IMR-90 (cell line): ENCODE data around the gene PPM1H. TPM values are rescaled to one million over a fixed set of nuclear protein-coding genes. Genes with fewer than 3 reads are reported as not detected.

Source experiments
- ATAC-seq: fragments of 200-7000 bp; cut with Tn5 transposase; 2 replicates; pipeline ENCODE4 v1.9.1; 2020; ENCODE audit warnings: low read depth, mild to moderate bottlenecking, moderate library complexity
- BruUV-seq: library from RNA; stranded (reverse); fragments of 400-500 nt; replicated peaks from 2 replicates; lab custom pipeline; 2021; lab: Mats Ljungman, UMichigan
- CTCF ChIA-PET: fragments of 300-600 bp; formaldehyde crosslinking; extraction: SDS; loops from one replicate; lab custom pipeline; 2021; ENCODE audit warnings: antibody characterized with exemption; lab: Yijun Ruan, JAX
- POLR2A ChIA-PET: fragments of 300-600 bp; sonication (Branson Sonifier 250); formaldehyde crosslinking; loops from one replicate; lab custom pipeline; 2022; ENCODE audit warnings: antibody characterized with exemption; ENCODE audit not compliant: unreplicated experiment; lab: Charles Lee
- DNase-seq: peaks from one replicate; pipeline ENCODE4 v3.0.0; 2013
- H2AFZ ChIP-seq: replicated peaks from 2 replicates; pipeline ENCODE3; 2013; ENCODE audit warnings: low read length, mild to moderate bottlenecking; ENCODE audit not compliant: poor library complexity
- H2AK5ac ChIP-seq: 2 replicates; pipeline ENCODE4 v1.6.1; 2013; ENCODE audit warnings: low read depth, low read length, inconsistent platforms
- H2AK9ac ChIP-seq: replicated peaks from 2 replicates; pipeline ENCODE3; 2013; ENCODE audit warnings: mild to moderate bottlenecking, low read depth, low read length, moderate library complexity; ENCODE audit not compliant: poor library complexity
- H2BK120ac ChIP-seq: 2 replicates; pipeline ENCODE4 v1.6.1; 2013; ENCODE audit warnings: low read depth, low read length, inconsistent platforms
- H2BK15ac ChIP-seq: 3 replicates; pipeline ENCODE4 v1.6.1; 2013; ENCODE audit warnings: low read depth, low read length, inconsistent platforms
- H2BK20ac ChIP-seq: 2 replicates; pipeline ENCODE4 v1.6.1; 2013; ENCODE audit warnings: low read depth, mild to moderate bottlenecking, inconsistent platforms, low read length, moderate library complexity
- H2BK5ac ChIP-seq: 2 replicates; pipeline ENCODE4 v1.6.1; 2013; ENCODE audit warnings: mild to moderate bottlenecking, low read depth, low read length, inconsistent platforms; ENCODE audit not compliant: poor library complexity, severe bottlenecking
- H3K14ac ChIP-seq: replicated peaks from 2 replicates; pipeline ENCODE4 v1.6.1; 2013; ENCODE audit warnings: low read depth, low read length, inconsistent platforms
- H3K18ac ChIP-seq: 2 replicates; pipeline ENCODE4 v1.6.1; 2013; ENCODE audit warnings: low read depth, low read length, control low read depth
- H3K23ac ChIP-seq: 2 replicates; pipeline ENCODE4 v1.6.1; 2013; ENCODE audit warnings: low read depth, low read length, inconsistent platforms
- H3K27ac ChIP-seq: 2 replicates; pipeline ENCODE4 v1.5.1; 2013; ENCODE audit warnings: mild to moderate bottlenecking, control low read depth, low read length; ENCODE audit not compliant: insufficient read depth
- H3K27me3 ChIP-seq: 2 replicates; pipeline ENCODE4 v1.6.1; 2013; ENCODE audit warnings: low read length; ENCODE audit not compliant: control insufficient read depth, insufficient read depth
- H3K36me3 ChIP-seq: 2 replicates; pipeline ENCODE4 v1.6.1; 2013; ENCODE audit warnings: low read length, mixed read lengths; ENCODE audit not compliant: control insufficient read depth, insufficient read depth
- H3K4ac ChIP-seq: 2 replicates; pipeline ENCODE4 v1.6.1; 2013; ENCODE audit warnings: low read depth, low read length, inconsistent platforms
- H3K4me1 ChIP-seq: 2 replicates; pipeline ENCODE4 v1.6.1; 2013; ENCODE audit warnings: low read length, mixed read lengths; ENCODE audit not compliant: control insufficient read depth, insufficient read depth
- H3K4me2 ChIP-seq: 2 replicates; pipeline ENCODE4 v1.6.1; 2013; ENCODE audit warnings: low read depth, mild to moderate bottlenecking, control low read depth, low read length, moderate library complexity
- H3K4me3 ChIP-seq: 2 replicates; pipeline ENCODE4 v1.5.1; 2013; ENCODE audit warnings: low read depth, mild to moderate bottlenecking, control low read depth, low read length, moderate library complexity; ENCODE audit not compliant: insufficient read depth
- H3K56ac ChIP-seq: 2 replicates; pipeline ENCODE4 v1.6.1; 2013; ENCODE audit warnings: low read length, inconsistent platforms; ENCODE audit not compliant: insufficient read depth; ENCODE audit errors: extremely low read depth
- H3K79me1 ChIP-seq, 2 experiments: 2 replicates each; pipeline ENCODE4 v1.6.1; 2013; ENCODE audit warnings: low read length in 2 of 2, inconsistent platforms in 1 of 2, low read depth in 1 of 2
- H3K9ac ChIP-seq: 2 replicates; pipeline ENCODE4 v1.6.1; 2013; ENCODE audit warnings: low read depth, low read length, control low read depth
- H3K9me1 ChIP-seq: 2 replicates; pipeline ENCODE4 v1.6.1; 2013; ENCODE audit warnings: low read length, inconsistent platforms; ENCODE audit not compliant: insufficient read depth
- H3K9me3 ChIP-seq: 2 replicates; pipeline ENCODE4 v1.6.1; 2013; ENCODE audit warnings: low read length; ENCODE audit not compliant: control insufficient read depth, insufficient read depth
- H4K20me1 ChIP-seq: 2 replicates; pipeline ENCODE4 v1.6.1; 2013; ENCODE audit warnings: low read length, inconsistent platforms; ENCODE audit not compliant: insufficient read depth
- H4K5ac ChIP-seq: 2 replicates; pipeline ENCODE4 v1.6.1; 2013; ENCODE audit warnings: mild to moderate bottlenecking, low read depth, low read length, control low read depth
- H4K8ac ChIP-seq, 2 experiments: 2 replicates each; pipeline ENCODE4 v1.6.1; 2013; ENCODE audit warnings: low read depth in 2 of 2, low read length in 2 of 2, control low read depth in 1 of 2, inconsistent platforms in 1 of 2
- H4K91ac ChIP-seq: 2 replicates; pipeline ENCODE4 v1.6.1; 2013; ENCODE audit warnings: low read depth, low read length, inconsistent platforms; ENCODE audit not compliant: insufficient read depth
- BHLHE40 ChIP-seq: fragments of 150-350 bp; IDR thresholded peaks from 2 replicates; pipeline ENCODE4 v1.6.1; 2016; ENCODE audit warnings: mild to moderate bottlenecking, low read depth, low read length
- CEBPB ChIP-seq: IDR thresholded peaks from 2 replicates; pipeline ENCODE4 v1.6.1; 2012; ENCODE audit warnings: low read depth, low read length, improper control_type of control experiment
- FOS ChIP-seq: fragments of 150-350 bp; IDR thresholded peaks from 2 replicates; pipeline ENCODE4 v1.6.1; 2016; ENCODE audit warnings: low read depth, low read length
- MAFK ChIP-seq: IDR thresholded peaks from 2 replicates; pipeline ENCODE4 v1.6.1; 2012; ENCODE audit warnings: low read depth, low read length, improper control_type of control experiment
- NFE2L2 ChIP-seq: fragments of 150-350 bp; IDR thresholded peaks from 2 replicates; pipeline ENCODE4 v1.6.1; 2016; ENCODE audit warnings: low read depth, mild to moderate bottlenecking, low read length
- RAD21 ChIP-seq: IDR thresholded peaks from 2 replicates; pipeline ENCODE4 v1.6.1; 2012; ENCODE audit warnings: low read length, improper control_type of control experiment
- RCOR1 ChIP-seq: IDR thresholded peaks from 2 replicates; pipeline ENCODE4 v1.6.1; 2012; ENCODE audit warnings: mild to moderate bottlenecking, low read length, improper control_type of control experiment; ENCODE audit not compliant: insufficient replicate concordance
- USF2 ChIP-seq: fragments of 150-350 bp; IDR thresholded peaks from 2 replicates; pipeline ENCODE4 v1.6.1; 2017; ENCODE audit warnings: mild to moderate bottlenecking, antibody characterized with exemption, low read length, low read depth
- WGBS, 2 experiments: methylation state at CpG; one replicate each; pipeline versions ENCODE4 v1.1.5 to v1.1.7; 2013; ENCODE audit warnings: missing lambda C conversion rate in 2 of 2; ENCODE audit not compliant: insufficient read length in 1 of 2; ENCODE audit errors: extremely low coverage in 2 of 2; 5-methylcytosine and 5-hydroxymethylcytosine counted together
- dilution Hi-C: fragments of 300-500 bp; cut with HindIII; formaldehyde crosslinking; loops from one replicate; pipeline ENCODE4 v1.14.3; 2018; ENCODE audit warnings: low sequenced_read_pairs; ENCODE audit not compliant: unreplicated experiment
- in situ Hi-C: fragments of 300-500 bp; cut with MboI; formaldehyde crosslinking; loops from 3 replicates; pipeline ENCODE4 v1.14.3; 2019; ENCODE audit warnings: low sequenced_read_pairs, inconsistent platforms, mixed read lengths
- intact Hi-C: fragments of 100-400 bp; cut with micrococcal nuclease; formaldehyde crosslinking; loops from 2 replicates; pipeline ENCODE4 v1.10.0; 2022
- polyA plus RNA-seq, 3 experiments: library from polyadenylated mRNA; depleted of rRNA; stranded (reverse); fragments of >200 nt; gene quantifications; 2 replicates each; pipeline ENCODE4 v1.2.3, GENCODE V29; 2012; ENCODE audit warnings: low replicate concordance in 1 of 3
- total RNA-seq: library from RNA; depleted of rRNA; stranded (reverse); fragments of >200 nt; gene quantifications from 2 replicates; pipeline ENCODE4 v1.2.3, GENCODE V29; 2012

PPM1H gene
- total and polyA plus RNA-seq, 2 of the 4 experiments (the other 2 are of a cell fraction): 0.14 to 0.18 TPM

- H4K5ac ChIP-seq: peak overlapping the region; percentile 66
- H2AK9ac ChIP-seq: peak overlapping the region; percentile 70
- peak overlapping the region in 1 of 2 experiments; percentile 73; a peak in 2 of 4 replicates for H4K8ac ChIP-seq
- dilution Hi-C loops (no loop called here), in situ Hi-C loops (no loop called here), intact Hi-C loops (loop anchor here (2.0 kb wide), 1 partner anchor 94 kb away; no protein-coding TSS in a partner anchor)
- ChIA-PET CTCF (interaction anchor here (0.6 kb wide), 1 partner anchor 44 kb away, joined by 3 read pairs; no protein-coding TSS in a partner anchor), POLR2A (no interaction called here)
- H2AFZ ChIP-seq: peak overlapping the region; percentile 64
- BruUV-seq: no TSS peak
- peak overlapping the region; percentile 87 for H3K18ac ChIP-seq
- H3K4me2 ChIP-seq: peak overlapping the region; percentile 62
- H3K4me3 ChIP-seq: no peak overlapping the region
- H3K9me3 ChIP-seq: no peaks in the 10 kb centered on the region
- DNase-seq (peak; percentile 96), ATAC-seq (peak; percentile 88)
- no peak for TF ChIP-seq USF2
- peak; percentile 91 for TF ChIP-seq FOS
- TF ChIP-seq RAD21: no peak; the same call in 1 of the 2 replicates
- peak; percentile 95 for TF ChIP-seq NFE2L2
- TF ChIP-seq CEBPB: peak; percentile 75
- TF ChIP-seq RCOR1: peak; percentile 59
- TF ChIP-seq MAFK: peak; percentile 64
- peak; percentile 43; the same call in 1 of the 2 replicates for TF ChIP-seq BHLHE40
- H3K4me1 ChIP-seq: peaks cover 20% of the 10 kb centered on the region
- H4K20me1 ChIP-seq: no peaks in the 10 kb centered on the region
- H2BK15ac ChIP-seq: peak overlapping the region; percentile 70; the same call in 1 of the 3 replicates
- peak overlapping the region; percentile 84 for H2AK5ac ChIP-seq
- H4K91ac ChIP-seq: peak overlapping the region; percentile 86
- H3K56ac ChIP-seq: peak overlapping the region; percentile 63; the same call in 1 of the 2 replicates
- no peaks in the 10 kb centered on the region for H3K36me3 ChIP-seq
- WGBS, 2 experiments: 50% methylated on average over 2 of the region's 4 CpGs; no CpG with 5 or more reads in 1 of the 2 experiments
- no peak overlapping the region for H3K9ac ChIP-seq
- peak overlapping the region; percentile 66 for H3K14ac ChIP-seq
- no peak overlapping the region for H3K23ac ChIP-seq
- peak overlapping the region; percentile 72 for H3K27ac ChIP-seq
- H2BK120ac ChIP-seq: peak overlapping the region; percentile 93
- H2BK5ac ChIP-seq: peak overlapping the region; percentile 90
- peak overlapping the region; percentile 94 for H2BK20ac ChIP-seq
- peaks cover 22% of the 10 kb centered on the region for H3K9me1 ChIP-seq
- peak overlapping the region; percentile 75 for H3K4ac ChIP-seq
- peaks cover 0 to 5% of the 10 kb centered on the region in 2 experiments; a peak in 1 of 4 replicates for H3K79me1 ChIP-seq
- no peaks in the 10 kb centered on the region for H3K27me3 ChIP-seq
Observed at GRCh38 chr12:62724947-62725451, 210.0 kb downstream of the PPM1H start.
